PC-3 (cell line): ENCODE results near the gene MAU2.
"Not testable (repeated sequence)": the region's sequence is repeated elsewhere in the genome, so short reads cannot be mapped to it uniquely, and the experiment has no call there.

ENCODE experiments used
- CTCF ChIP-seq: fragments of 300-600 bp; sonication (generic); conservative IDR thresholded peaks from 2 replicates; pipeline ENCODE4 v1.5.1; 2017; ENCODE audit warnings: antibody characterized with exemption, low read depth, mild to moderate bottlenecking, low read length
- EZH2 ChIP-seq: fragments of 300-600 bp; sonication (generic); IDR thresholded peaks from one replicate; pipeline ENCODE4 v1.6.1; 2017; ENCODE audit warnings: antibody characterized with exemption, mild to moderate bottlenecking, low read length; ENCODE audit not compliant: unreplicated experiment
- EZH2phosphoT487 ChIP-seq: fragments of 300-600 bp; sonication (generic); IDR thresholded peaks from 2 replicates; pipeline ENCODE4 v1.6.1; 2018; ENCODE audit warnings: mild to moderate bottlenecking, antibody characterized with exemption, low read length, borderline replicate concordance

- TF ChIP-seq CTCF, EZH2, EZH2phosphoT487: not testable (repeated sequence)
These were observed 73.7 kb downstream of the MAU2 start for GRCh38 chr19:19394333-19394732.
